Epidermal melanocyte (primary cell): Measurements from ENCODE around the gene UPB1.
"Not testable (repeated sequence)": the region's sequence is repeated elsewhere in the genome, so short reads cannot be mapped to it uniquely, and the experiment has no call there.

Experiments
- DNase-seq: peaks from one replicate; pipeline ENCODE4 v3.0.0; 2011; ENCODE audit warnings: low spot score; ENCODE audit not compliant: insufficient read length

The UPB1 gene

DNA sequence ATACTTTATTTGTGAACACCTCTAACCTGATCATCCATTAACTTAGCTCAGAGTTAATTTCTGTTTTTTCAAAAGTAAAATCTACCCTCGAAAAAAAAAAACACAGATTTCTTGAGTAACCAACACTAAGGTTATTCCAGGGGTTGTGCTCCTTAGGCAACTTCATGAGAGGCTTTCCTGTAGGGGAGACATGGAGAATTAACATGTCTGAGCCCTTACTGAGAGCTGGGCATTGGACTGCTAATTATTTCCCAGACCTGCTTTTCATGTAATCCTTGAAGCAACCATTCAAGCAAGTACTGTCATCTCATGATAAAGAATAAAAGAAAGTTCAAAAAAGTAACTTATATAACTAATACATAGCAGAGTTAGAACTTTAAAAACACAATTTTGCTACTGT lies 13.5 kb upstream of the UPB1 start:
- DNase-seq: no peak

DNA sequence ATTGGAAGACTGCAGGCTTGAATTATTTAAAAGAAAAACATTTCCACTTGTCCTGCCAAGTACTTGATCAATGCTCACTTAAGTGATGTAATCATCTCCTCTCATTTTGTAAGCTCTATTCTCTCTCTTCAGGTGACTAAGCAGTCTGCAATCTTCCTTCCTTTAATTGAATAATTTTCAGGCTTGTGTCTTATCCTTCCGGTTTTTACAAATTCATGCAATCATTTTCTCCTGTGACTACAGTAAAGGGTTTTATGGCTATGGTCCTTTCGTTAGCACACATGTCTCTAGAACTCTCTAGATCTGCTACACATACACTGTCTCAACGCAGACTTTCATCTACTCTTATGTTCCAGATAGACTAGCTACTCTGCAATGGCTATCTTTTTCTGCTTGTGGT lies 12.6 kb upstream of the UPB1 start:
- no peak for DNase-seq

DNA sequence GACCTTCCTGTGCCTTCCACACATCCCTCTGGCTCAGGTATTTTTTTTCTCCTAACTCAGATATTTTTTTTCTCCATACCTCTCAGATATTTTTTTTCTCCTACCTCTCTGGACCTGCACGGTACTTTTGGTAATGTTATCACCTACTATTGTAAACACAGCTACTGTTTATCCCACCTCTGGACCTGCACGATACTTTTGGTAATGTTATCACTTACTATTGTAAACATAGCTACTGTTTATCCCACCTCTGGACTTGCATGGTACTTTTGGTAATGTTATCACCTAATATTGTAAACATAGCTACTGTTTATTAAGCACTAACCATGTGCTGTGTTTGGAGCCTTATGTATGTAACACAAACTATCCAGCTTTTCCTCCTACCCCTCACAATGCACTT lies 12.1 kb upstream of the UPB1 start:
- no peak for DNase-seq

DNA sequence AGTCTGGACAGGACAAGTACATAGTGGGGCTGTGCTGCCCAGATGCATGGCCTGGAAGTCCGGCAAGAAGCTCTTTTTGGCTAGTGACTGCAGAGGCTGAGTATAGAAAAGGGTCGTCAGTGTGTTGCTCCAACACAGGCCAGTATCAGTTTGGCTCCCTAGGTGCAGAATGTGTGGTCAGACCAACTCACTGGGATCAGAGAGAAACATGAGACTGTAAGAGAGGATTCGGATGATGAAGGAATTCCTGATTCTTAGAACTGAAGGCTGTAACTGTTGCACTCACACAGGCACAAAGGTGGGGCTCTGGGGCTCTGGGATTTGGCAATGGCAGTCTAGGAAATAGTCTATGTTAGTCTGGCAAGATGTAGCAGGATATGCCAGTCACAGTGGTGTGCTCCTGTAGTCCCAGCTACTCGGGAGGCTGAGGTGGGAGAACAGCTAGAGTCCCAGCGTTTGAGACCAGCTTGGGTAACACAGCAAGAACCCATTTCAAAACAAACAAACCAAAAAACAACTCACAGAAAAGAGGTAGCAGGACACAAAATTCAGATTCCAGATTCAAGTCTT lies 11.1 kb upstream of the UPB1 start:
- DNase-seq: no peak

DNA sequence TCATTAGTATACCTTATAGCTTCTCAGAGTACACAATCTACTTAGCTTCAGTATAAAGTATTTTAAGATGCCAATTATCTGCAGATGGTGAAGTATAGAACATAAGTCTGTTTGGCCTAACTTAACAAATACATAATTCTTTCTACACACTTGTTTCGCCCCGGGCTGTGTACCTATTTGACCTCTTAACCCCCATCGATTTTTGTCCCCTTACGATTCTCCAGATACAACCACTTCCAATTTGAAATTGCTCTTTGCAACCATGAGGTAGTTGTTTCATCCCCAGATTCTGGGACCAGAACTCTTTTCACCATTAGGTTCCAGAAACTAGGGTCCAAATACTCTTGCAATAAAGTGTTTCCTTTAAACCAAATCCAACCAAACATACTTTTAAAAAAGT lies 10.0 kb upstream of the UPB1 start:
- DNase-seq: no peak

DNA sequence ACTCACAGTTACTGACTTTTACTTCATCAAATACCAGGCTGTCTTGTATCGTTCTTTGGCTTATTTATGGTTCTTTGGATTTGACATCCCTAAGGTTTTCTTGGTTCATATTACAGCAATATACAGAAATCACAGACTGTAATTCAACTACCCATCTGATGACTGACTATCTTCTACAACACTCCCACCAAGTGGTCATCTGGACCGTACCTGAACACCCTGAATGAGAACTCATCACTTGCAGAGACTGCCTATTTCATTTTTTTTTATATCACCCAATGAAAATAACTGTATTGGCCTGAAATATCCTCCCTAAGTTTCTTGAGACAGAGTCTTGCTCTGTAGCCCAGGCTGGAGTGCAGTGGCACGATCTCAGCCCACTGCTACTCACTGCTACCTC lies 9.5 kb upstream of the UPB1 start:
- no peak for DNase-seq

DNA sequence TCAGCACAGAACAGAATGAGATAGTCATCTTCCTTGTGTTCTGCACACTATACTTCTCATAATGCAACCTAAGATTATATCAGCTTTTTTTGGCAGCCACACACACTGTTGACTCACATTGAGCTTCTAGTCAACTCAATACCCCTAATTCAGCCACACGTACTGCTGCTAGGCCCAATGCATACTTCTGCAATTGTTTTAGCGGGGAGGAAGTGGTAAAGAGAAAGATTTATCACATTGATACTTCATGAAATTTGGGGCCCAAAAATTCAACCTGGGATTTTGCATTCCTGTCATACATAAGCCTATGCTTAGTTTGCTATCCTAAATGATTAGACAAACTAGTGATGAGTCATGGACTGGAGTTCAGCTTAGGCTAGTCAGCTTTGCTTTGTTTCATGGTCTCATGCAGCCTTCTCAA lies 8.6 kb upstream of the UPB1 start:
- no peak for DNase-seq

DNA sequence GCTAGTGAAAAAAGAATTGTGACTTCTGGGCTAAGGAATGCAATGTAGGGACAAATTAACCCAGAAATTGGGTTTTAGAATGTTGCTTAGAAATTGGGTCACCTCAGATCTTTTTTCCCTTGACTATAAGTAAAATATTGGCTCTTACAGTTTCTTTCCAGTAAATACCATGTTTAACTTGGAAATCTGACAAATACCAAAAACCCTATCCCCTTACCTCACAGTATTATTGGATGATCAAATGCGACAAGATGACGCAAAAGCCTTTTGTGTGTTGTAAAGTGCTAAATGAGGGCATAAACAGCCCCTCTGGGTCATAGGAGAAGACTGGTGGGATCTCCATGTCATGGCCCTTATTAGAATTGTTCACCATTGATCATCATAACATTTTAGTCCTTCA lies 6.1 kb upstream of the UPB1 start:
- no peak for DNase-seq

DNA sequence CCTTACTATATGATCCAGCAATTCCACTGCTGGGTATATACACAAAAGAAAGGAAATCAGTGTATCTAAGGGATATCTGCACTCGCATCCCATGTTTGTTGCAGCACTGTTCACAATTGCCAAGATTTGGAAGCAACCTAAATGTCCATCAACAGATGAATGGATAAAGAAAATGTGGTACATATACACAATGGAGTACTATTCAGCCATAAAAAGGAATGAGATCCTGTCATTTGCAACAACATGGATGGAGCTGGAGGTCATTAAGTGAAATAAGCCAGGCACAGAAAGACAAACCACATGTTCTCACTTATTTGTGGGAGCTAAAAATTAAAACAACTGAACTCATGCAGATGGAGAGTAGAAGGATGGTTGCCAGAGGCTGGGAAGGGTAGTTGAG lies 5.7 kb upstream of the UPB1 start:
- DNase-seq: not testable (repeated sequence)

DNA sequence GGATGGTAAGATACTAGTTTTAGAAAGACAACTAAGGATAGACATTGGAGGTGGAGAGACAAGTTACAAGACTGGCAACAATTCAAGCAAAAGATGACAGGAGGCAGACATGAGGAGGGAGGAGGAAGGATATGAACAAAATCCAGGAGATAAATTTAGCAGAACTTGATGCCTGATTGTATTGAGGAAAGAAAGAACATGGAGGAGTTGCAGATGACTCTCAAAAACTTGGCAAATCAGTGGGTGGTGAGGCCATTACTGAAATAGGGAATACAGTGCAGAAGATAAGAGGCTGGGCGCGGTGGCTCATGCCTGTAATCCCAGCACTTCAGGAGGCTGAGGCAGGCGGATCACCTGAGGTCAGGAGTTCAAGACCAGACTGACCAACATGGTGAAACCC lies 2.7 kb upstream of the UPB1 start:
- DNase-seq: no peak

DNA sequence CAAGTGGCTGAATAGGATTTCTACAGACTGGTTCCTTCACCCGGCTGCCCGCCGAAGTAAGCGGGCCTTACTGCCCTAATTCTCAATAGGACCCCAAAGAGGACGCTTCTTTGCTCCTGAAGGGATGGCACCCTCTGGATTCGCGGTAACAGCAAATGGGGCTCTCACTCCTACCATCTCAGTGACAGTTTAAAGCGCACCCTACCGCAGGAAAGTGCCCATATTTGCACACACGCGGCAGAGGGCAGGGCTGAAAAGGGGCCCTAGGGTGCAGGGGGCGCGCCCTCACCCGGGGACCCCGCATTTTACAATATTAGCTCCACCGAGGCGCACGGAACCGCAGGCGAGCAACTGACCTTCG lies 985 bp upstream of the UPB1 start:
- no peak for DNase-seq

DNA sequence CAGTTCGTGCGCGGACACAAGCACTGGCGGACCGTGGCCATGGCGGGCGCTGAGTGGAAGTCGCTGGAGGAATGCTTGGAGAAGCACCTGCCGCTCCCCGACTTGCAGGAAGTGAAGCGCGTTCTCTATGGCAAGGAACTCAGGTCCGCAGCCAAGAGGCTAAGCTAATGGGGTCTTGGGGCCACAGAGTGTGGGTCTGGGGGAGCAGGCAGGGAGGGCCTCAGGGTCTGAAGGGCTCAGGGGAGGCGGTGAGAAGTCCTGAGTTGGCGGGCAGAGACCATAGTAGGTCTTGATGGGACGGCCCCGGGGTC lies 188 bp downstream of the UPB1 start:
- DNase-seq: no peak

DNA sequence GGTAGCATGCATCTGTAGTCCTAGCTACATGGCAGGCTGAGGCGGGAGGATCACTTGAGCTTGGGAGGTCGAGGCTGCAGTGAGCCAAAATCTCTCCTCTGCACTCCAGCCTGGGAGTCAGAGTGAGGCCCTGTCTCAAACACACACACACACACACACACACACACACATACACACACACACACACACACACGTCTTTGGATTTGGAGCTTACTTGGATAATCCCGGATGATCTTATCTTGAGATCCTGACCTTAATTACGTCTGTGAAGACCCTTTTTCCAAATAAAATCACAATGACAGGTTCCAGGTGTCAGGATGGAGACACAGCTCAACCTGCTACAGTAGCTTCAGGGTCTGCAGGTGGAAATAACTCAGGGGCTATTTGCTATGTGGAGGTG lies 1.1 kb downstream of the UPB1 start:
- no peak for DNase-seq

DNA sequence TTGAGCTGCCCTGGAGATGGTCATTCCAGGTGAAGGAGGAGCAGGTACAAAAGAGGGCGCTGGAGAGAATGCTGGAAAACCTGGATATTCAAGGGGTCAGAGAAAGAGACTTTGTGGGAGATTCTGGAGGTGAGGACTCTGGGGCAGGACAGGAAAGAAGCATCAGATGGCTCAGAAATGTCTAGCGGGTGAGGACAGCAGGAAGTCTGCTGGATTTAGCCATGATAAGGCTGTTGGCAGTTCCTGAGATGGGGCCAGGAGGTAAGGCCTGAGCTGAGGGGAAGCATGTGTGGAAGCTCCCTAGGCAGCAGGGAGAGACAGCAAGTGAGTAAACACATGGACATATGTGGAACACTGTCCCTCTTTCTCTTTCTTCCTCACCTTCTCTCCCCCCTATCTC lies 1.5 kb downstream of the UPB1 start:
- DNase-seq: no peak

DNA sequence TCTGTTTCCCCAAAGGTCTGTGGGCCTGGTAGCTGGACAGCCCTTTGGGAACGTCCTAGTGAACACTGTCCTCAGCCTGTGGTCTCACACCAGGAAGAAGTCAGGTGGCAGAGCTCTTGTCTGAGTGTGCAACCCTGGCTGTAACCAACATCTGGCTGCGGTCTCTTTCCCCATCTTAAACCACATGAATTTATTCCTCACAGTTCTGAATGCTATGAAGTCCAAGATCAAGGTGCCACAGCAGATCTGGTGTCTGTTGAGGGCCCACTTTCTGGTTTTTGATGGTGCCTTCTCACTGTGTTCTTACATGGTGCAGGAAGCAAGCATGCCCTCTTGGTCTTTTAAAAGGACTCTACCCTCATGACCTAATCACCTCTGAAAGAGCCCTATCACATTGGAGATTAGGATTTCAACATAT lies 2.7 kb downstream of the UPB1 start:
- DNase-seq: no peak

DNA sequence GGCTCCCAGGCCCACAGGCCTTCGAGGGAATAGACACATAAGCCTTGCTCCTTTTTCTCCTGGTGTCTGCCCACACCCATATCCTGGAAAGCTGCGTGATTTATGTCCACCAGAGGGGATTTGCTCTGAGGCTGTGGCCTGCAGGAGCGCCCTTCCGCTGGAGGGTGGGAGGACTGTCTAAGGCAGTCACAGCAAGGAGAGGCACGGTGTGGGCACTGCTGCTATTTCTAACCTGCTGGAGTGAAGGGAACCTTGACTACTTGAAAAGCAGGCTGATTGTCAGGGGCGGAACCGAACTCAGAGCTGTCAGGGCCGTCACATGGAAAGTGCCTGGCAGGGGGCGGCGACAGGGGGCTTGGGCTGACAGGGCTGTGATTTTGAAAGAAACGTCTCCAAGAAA lies 3.7 kb downstream of the UPB1 start:
- no peak for DNase-seq

DNA sequence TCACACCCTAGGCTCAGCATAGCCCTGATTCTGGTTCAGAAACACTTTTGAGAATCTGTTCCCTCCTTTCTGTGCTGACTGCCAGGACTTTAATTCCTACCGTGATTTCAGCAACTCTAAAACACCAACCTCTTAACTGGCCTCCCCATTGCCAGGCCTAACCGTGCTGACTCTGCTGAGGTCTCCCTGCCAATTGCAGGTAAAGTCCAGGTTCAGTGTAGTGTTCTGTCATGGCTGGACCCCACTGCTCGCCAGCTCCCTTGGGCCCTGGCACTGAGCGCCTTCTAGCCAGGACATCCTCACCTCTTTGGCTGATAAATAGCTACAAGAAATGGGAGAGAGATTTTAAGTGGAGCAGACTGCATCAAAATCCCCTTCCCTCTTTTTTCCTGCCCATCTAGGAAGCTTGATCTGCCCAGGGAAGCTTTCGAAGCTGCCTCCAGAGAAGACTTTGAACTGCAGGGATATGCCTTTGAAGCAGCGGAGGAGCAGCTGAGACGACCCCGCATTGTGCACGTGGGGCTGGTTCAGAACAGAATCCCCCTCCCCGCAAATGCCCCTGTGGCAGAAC lies 4.7 kb downstream of the UPB1 start:
- DNase-seq: no peak

DNA sequence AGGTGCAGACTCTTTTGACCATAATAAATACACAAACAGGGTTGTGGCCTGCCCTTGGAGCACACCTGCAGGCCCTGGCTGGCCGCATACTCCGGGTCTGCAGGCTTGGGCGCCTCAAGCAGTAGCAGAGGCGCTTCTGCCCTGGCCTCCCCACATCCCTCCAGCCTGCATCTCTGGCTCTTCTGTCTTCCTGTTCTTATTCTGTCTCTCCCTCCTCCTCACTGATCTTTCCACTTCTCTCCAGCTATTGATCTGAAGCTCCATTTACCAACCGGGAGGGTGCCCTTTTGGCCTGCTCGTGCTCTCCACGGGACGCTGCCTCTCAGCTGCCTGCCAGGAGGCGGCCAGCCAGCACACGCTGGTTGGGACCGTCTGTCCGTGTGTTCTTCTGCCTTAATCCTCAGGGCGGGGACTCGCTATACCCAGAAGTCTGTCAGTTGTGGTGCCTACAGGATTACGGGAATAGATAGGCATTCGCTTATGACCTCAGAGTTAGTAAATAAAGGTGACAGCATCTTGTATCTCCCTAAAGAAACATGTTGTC lies 5.2 kb downstream of the UPB1 start:
- no peak for DNase-seq

DNA sequence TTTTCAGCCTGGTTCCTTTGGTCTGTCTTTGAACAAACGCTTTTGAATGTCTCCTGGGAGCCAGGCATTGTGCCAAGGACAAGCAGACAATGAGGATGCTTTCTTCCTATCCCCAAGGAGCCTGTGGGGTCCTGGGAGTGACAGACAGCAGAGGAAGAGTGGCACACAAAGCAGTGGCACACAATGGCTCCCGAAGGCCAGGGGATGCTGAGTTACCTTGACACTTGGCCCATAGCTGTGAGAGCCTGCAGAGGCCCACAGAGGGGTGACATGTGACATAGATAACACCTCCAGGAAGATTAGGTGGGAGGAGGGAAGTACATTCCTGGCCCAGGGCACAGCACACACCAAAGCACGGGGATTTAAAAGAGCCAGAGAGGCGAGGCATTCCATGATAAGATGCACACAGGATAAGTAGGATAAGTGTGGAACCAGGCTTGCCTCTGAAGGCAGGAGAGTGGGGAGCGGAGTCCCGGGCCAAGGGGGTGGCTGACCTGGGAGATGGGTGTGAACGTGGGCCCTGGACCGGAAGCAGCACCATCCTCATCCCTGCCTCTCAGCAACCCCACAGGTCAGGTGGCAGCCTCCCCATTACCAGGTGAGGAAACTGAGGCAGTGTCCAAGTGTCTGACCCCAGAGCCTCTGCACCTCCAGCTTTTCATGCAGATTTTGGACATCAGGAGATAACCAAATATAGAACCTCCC lies 6.3 kb downstream of the UPB1 start:
- DNase-seq: no peak

DNA sequence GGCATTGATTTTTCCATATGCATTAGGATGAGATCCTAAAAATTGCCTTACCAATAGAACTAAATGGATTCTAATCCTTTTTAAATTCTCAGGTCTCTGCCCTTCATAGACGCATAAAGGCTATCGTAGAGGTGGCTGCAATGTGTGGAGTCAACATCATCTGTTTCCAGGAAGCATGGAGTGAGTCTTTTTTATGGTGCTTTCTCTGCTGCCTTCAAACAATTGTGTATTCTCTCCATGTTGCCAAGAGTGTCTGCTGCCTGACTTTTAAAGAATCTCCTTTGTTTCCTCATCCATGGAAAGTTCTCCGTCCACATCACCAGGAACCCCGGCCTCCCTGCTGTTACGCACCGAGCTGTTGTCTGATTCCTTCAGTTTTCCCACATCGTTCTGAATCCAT lies 6.9 kb downstream of the UPB1 start:
- no peak for DNase-seq

DNA sequence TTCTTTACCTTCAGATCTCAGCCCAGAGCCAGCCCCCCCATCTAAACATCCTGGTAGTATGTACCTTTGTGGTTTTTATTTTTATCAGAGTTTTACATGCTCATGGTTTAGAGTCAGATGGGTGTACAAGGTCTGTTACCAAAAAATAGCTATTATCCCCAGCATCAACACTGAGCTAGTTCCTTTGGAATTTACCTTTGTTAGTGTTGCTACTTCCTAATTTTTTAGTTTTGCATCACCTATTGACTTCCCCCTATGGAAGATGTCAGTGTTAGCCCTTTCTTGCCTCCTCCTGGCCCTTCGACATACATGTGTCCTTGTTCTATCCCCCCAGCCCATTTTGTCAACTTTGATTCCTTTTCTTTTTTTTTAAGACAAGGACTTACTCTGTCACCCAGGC lies 7.4 kb downstream of the UPB1 start:
- DNase-seq: no peak

DNA sequence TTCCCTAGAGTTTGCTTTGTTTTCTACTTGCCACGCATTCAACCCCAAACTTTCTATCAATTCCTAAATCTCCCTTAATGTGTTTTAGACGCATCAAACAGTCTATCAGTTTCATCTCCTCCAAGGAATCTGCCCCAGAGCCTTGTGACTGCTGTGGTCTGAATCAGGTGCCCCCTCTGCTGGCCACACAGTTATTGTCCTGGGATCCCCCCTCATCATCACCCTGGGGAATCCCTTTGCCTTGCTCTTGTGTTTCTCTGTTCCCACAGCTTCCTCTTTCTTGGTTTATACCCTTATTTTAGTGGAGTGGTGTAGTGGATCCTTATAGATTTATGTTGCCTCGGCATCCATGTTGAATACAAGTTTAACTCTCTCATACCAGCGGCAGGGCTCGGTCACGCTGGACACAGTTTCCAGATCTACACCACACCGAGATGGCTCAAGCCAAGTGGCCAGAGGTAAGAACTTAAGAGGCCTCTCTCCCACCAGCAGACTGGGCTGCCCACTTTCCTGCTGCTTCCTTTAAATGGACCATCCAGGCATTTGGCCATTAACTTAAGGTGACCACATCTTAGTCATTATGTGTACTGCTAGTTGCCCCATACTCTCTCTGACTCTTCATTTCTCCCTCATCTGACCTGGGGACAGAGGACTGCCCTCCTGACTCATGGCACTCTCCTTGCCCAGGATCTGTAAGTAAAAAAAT lies 8.2 kb downstream of the UPB1 start:
- peak; percentile 70 for DNase-seq
